GM19438 (cell line): ENCODE measurements around the gene IRX5.

Source experiments
- ATAC-seq: cut with Tn5 transposase; IDR thresholded peaks from one replicate; pipeline ENCODE4 v1.9.1; 2021; ENCODE audit warnings: low read depth; ENCODE audit not compliant: unreplicated experiment

Gene IRX5

DNA sequence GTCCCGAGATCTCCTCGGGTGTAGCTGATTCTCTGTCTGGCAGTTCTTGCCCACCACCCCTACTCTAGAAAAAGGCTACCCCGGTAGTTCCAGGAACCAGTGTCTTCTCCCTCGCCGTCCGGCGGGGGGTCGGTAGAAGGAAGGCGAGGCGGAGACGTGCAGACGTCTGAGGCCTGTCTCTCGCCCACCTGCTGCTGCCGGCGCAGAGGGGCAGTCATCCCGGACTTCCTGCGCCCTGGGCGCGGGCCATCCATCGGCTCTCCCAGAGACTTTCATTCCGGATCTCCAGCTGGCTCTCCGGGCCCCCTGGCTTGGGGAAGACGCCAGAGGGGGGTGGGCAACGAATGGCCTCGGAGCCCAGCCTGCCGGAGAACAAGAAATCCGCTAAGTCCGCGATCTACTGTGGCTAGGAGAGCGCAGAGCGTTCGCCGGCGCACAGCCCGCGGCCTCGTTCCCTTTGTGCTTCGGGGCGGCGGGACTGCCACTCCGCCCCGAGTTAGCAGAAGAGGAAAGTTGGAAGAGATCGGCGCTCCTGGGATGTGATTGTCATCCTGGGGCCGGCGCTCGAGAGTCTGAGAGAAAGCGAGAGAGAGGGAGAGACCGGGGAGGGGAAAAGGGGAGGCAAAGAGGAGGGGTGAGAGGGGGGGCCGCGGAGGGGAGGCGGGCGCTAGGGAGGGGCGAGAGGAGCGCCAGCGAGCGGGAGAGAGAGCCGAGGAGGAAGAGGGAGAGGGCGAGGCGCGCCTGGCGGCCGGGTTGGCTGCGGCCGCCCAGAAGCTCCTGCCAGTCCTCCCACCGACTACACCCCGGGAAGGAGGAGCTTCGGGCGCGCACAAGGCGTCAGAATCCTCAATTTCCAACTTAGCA lies at the start of gene IRX5:
Gene IRX5, plus strand, starts transcription at position 861 of the 864 bp plus-strand sequence. CDS start 334 bp downstream, outside the sequence.
- ATAC-seq, result peak; percentile 33

DNA sequence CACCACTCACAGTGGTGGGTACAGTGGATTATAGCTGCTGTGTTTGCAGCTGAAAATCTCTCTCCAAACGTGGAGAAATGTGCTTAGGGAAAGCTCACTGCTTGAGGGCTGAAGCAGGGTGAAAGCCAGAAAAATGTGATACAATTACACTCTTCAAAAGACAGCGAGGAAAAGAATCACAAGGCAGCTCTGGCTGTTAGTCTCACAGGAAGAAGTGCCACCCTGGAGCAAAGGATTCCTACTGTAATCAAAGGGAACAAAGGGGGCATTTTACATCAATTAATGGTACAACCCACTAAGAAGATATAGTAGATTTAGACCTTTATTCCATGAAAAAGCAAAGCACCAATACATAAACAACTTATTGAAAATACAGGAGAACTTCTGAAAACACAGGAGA lies 48.1 kb upstream of the IRX5 start:
- no peak for ATAC-seq

DNA sequence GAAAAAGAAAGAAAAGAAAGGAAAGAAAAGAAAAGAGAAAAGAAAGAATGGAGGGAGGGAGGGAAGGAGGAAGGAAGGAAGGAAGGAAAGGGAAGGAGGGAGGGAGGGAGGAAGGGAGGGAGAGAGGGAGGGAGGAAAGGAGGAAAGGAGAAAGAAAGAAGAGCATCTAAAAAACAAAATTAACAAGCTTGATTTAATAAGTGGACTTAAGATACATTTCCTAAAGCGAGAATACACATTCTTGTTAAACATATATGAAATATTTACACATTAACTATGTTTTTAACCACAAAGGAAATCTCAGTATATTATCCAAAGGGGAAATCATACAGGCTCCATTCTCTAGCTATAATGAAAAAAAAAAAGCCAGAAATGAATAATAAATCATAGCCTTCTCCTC lies 47.3 kb upstream of the IRX5 start:
- no peak for ATAC-seq

DNA sequence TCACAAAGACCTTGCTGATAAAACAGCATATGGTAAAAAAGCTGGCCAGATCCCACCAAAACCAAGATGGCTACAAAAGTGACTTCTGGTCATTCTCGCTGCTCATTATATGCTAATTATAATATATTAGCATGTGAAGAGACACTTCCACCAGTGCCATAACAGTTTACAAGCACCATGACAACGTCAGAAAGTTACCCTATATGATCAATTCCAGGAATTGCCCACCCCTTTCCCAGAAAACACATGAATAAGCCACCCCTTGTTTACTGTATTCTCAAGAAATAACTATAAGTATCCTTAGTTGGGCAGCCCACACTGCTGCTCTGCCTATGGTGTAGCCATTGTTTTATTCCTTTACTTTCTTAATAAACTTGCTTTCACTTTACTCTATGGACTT lies 44.6 kb upstream of the IRX5 start:
- no peak for ATAC-seq

DNA sequence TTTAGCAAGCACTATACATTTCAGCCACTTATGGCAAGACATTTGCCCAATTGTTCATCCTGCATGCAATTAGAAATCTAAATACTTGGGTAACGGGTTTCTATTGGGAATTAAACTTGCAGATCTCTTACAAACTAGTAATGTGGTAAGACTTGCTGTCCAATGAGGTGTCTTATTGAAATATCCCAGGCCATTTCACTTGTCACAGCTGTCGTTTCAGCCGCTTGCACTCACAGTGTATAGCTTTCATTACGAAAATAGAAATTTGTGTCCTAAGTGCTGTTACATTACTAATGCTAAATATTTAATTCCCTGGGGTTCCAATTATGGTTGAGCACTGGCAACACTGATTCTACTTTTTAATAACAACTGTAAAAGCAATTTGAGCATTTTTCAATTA lies 40.3 kb upstream of the IRX5 start:
- no peak for ATAC-seq

DNA sequence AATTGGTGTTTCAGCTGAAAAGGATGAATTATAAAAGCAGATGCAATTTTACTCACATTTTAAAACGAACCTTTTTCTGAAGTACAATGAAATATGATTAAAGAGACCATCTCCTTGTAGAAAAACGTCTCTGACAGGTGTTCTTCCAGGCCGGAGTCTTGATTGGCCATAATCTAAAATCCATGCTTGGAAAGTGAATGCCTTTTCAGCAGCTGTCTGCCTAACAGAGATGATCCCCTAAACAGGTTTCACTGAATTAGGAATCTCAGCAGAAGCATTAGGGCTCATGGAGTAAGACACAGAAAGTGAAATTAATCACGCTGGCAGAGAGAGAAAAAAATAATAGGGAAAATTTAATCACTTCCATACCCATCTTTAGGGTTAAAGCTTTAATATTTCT lies 39.3 kb upstream of the IRX5 start:
- no peak for ATAC-seq

DNA sequence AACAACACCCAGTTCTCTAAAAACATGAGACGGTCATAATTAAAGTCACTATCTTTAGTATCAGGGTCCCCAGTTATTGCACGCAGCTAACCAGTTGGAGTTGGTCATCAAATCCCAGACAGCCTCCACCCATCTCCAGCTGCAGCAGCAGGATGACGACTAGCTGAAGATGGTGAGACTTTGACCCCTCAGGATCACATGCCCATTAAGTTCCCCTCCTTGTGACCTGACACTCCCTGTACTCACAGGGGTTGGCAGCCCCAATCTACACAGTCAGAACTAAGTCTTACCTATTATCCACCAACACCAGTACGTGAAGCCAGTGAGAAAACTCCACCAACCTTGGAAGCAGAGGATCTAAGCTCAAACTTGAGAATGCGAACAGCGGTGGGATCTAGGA lies 37.7 kb upstream of the IRX5 start:
- no peak for ATAC-seq

DNA sequence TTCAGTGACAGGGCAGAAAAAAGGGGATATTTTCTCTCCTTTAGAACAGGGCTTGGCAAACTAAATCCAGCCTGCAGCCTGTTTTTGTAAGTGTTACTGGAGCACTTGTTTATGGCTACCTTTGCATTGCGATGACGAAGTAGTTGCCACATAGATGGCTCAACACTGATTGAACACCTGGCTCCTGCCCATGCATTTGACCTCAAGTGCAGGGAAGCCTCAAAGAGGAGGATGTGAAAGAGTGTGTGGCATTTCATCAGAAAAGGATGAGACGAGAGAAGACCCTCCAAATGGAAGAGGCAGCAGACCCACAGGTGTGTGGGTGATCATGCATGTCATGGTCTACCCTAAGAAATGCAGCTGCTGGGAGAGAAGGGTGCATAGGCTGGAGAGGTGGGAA lies 32.7 kb upstream of the IRX5 start:
- no peak for ATAC-seq

DNA sequence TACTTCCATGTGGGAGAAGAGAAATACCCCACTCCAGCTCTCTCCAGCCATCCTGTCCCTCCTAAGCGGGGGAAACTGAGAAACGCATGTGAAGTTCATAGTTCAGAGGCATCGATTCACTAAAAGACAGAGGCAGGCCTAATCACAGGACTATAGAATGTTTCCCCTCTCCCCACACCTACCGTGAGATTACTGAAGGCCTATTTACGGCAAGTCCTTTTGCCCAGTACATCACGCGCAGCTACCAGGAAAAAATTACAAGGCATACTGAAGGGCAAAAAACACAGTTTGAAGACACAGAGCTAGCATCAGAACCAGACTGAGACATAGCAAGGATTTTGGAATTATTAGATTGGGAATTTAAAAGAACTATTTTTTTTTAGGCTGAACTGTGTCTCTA lies 29.1 kb upstream of the IRX5 start:
- no peak for ATAC-seq

DNA sequence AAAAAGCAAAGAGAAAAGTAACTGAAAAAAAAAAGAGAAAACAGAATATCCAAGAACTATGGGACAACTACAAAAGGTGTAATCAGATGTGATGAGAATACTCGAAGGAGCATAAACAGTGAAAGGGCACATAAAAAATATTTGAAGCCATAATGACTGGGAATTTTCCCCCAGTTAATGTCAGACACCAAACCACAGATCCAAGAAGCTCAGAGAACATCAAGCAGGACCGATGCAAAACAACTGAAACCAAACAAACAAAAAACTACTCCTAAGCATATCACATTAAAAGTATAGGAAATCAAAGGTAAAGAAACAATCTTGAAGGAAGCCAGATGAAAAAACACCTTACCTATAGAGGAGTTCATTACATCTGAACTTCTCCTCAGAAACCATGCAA lies 27.6 kb upstream of the IRX5 start:
- ATAC-seq, result no peak

DNA sequence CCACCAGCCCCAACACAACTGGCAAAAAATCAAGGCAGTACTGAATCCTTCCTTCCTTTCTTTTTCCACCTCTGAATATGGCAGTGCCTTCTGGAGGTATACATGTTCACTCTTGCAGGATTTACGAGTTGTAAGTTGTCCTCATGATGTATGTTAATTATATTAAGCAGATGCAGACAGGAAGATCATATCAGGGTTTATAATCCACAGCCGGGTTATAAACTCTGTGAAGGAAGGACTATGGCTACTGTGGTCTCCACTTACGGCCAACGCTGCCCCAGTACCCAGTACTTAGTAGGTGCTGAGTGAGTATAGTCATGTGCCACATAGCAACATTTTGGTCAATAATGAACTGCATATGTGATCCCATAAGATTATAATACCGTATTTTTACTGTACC lies 19.6 kb upstream of the IRX5 start:
- ATAC-seq, result no peak

DNA sequence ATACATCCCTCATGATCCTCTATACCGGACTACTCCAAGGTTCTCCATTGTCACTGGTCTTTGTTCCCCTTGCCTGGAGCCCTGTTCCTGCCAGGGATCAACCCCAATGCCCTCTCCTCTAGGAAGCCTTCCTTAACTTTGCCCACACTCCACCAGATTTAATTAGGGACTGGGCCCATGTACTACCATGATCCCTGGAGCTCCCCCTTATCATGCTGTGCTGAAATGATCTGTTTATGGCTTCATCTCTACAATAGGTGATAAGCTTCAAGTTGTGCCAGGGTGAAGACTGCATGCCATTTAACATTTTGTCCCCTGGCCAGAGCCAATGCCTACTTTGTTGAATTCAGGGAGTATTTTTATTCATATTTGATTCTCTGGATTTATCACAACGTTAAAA lies 17.9 kb upstream of the IRX5 start:
- ATAC-seq, result no peak

DNA sequence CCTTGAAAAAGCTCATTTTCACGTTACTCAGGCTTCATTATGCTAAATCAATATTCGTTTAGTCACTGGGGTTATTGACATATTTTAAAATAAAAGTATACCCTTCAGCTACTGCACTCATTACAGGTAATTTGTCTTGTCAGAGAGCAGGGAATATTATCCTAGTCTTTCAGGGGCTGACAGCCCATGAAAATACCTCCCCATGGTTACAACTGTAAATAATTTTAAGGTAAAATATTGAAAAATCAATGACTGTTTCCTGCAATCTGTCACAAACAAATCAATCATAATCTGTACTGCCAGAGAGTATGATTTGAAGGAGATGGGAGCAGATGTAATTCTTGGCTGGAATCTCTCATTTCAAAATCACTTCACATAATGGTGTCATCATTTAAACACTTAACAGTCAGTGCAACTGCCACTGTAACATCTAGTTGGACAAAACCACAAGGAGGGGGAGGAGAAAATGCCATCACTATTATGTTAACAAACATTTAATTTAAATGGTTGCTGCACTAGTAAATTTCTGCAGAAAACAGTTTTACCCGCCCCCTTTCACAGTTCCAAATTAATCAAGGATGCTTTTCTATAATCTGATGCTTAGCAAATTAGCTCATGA lies 9.3 kb upstream of the IRX5 start:
- ATAC-seq, result no peak

DNA sequence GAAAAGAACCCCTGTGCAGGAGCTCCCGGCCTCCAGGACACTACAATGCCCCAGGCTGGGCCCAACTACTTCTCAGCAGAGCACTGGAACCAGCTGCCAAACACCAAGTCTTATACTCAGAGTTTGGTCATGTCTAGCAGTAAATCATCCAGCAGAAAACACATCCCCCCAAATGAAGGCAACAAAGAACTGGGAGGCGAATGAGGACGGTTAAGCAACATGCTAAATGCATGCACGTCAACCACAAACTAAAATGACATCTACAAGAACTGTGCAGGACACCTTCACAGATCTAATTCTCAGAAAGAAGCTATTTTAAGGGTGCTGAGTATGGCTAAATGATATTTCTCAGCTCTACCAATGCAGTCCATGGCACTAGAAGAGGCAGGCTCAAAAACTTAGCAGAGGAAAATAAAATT lies 7.6 kb upstream of the IRX5 start:
- ATAC-seq, result no peak

DNA sequence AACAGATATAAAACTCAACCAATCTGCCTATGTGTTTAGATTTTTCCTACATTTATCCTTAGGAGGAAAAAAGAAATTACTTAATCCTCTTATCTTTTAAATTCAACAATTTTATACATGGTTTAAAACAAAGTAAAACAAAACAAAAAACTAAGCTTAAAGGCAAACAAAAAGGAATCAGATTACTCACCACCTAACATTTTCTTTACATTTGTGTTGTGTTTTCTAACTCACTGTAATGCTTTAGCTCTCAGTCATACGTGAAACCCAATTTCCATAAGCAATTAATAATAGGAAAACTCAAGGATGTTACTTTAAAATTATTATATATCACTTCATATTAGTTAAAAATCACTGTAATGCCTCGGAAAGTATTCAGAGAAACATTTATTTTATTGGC lies 6.7 kb upstream of the IRX5 start:
- ATAC-seq, result no peak

DNA sequence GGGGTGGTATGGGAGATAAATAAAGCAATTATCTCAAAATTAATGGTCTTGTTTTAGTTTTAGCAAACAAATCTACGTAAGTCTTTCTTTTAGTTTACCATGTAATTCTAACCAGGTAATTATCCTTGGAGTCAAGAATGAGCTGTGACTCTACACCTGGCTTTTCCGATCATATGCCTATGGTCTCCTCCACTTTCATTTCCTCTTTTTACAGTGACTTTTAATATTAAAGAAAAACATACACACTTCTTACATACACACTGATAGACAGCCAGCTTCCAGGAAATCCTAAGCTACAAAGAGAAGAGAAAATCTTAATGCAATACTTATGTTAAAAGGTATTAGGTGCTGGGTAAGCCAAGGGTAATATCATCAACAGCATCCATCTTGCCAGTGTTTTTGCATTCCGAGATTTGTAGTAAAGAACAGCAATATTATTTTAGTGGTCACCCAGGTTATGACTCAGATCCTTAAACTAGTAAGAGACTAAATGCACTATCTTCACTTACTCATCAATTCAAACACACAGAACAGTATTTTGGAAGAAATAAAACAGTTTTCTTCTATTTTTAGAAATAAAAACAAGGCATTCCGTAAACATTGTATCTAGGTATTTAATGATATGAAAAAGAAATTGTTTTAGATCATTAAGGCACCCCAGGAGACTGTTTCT lies 4.4 kb upstream of the IRX5 start:
- no peak for ATAC-seq

DNA sequence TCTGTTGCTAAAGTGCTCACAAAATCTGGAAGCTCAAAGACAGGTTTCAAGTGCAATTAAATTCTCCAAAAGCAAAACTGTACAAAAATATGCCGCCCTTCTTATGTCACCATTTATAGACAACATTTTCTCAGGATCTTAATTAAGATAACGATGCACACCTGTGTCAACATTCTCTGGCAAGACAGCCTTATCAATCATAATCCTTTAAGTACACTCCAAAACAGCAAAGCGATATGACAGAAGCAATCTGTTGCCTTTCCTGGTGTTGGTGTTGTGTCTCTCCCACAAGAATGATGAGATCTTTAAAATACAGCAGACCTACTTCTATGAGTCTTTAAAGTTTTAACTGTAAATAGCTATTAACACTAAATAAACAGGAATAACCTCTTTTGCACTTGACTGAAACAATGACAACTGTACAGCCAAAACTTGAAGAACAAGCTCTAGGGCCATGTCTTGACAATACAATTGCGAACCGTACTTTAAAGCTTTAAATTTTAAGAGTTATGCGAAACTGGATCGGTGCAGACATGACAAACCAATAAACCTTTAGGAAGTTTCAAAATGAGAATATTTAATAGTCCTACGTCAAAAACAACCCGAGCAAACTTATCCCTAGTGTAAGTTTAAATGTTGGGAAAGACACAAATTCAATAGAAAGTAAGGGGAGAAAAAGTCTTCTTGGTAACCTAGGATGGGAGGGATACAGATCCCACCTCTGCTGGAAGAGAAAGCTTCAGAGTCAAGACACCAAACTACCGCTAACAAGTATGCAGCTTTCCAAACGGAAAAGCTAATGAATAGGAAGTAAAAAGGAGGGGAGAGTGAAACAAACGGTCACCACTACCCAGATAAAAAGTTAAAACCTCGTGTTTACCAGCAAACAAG lies 3.3 kb upstream of the IRX5 start:
- ATAC-seq, result no peak

DNA sequence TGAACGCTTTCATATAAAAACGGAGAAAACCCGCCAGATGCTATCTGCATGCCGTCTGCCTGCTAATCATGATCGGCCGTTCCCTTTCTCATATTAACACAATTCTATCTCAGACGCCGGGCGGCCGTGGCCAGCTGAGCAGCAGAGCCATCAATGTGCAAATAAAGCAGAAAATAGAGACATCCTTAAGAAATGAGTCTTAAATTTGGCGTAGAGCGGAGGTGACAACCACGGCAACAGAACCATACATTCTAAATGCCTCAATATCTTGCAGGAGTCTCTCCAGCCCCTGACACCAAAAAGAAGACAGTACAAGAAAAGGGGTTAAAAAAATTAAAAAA lies 2.7 kb upstream of the IRX5 start:
- no peak for ATAC-seq

DNA sequence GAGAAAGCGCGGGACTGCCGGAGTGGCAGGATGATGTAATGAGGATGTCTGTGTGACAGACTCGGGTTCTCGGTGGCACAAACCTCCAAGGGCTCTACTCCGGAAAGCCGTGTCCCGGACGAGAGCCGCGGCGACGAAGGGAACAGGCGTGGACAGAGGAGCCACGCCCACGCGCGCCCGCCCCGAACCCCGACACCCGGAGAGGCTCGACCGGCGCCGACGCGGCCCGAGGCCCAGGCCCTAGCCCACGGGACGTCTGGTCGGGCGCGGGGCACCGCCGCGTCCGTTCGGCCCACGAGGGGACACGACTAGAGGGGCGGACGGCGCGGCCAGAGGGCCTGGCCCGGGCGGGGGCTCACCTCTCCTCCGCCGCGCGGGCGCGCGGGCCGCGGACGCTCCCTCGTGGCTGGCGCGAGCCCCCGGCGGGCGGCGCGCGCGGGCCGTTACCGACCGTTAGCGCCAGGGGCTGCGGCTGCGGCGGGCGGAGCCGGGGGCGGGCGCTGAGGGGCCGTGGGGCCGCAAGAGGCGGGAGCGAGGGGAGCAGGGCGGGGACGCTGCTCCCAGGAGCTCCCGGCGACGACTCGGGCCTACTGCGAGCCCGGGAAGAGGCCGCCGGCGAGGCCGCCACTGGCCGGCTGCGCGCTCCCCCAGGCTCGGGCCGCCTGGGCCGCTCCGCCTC lies 2.1 kb upstream of the IRX5 start:
- peak; percentile 46 for ATAC-seq
